ENCODE results near the gene SECISBP2.
"Not testable (repeated sequence)": the region's sequence is repeated elsewhere in the genome, so short reads cannot be mapped to it uniquely, and the experiment has no call there.

SECISBP2 gene, protein sequence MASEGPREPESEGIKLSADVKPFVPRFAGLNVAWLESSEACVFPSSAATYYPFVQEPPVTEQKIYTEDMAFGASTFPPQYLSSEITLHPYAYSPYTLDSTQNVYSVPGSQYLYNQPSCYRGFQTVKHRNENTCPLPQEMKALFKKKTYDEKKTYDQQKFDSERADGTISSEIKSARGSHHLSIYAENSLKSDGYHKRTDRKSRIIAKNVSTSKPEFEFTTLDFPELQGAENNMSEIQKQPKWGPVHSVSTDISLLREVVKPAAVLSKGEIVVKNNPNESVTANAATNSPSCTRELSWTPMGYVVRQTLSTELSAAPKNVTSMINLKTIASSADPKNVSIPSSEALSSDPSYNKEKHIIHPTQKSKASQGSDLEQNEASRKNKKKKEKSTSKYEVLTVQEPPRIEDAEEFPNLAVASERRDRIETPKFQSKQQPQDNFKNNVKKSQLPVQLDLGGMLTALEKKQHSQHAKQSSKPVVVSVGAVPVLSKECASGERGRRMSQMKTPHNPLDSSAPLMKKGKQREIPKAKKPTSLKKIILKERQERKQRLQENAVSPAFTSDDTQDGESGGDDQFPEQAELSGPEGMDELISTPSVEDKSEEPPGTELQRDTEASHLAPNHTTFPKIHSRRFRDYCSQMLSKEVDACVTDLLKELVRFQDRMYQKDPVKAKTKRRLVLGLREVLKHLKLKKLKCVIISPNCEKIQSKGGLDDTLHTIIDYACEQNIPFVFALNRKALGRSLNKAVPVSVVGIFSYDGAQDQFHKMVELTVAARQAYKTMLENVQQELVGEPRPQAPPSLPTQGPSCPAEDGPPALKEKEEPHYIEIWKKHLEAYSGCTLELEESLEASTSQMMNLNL

DNA sequence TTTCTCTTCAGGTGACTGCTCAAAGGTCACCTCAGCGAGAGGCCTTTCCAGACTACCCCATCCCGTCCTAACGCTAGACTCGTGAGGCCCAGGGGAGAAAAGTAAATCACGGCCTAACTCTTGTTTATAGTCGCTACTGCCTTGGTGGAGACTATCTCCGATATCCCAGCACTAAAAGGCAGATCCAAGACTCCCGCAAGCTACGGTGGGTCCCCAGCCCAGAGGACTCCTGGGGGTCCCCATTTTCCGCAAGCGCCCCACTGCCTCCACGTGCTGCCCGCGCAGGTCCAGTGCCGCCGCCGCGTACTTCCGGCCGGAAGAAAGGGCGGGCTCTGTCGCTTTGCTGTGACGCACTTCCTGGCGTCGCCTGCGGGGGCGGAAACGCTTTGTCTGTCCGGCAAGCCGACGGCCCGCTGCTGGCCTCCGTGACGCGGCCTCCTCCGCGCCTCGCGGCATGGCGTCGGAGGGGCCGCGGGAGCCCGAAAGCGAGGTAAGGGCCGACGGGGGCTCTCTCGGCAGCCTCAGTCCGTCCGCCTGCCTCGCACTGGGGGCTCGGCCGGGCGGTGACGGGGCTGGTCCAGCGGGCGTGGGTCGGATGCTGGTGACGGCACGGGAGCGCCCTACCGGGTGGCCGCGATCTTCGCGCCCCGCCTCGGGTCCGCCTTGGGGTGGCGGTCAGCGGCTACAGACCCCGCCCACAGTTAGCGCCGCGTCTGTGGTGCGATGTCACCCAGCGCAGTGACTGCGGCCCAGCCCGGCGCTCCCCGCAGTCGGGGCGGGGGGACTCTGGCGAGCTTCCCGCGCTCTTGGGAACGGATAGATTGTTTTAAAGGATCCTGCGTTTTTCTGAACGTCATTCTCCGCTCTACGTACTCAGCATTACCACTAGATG lies at the start of gene SECISBP2:
TSS of gene SECISBP2 (plus strand) at position 378 of the 892 bp plus-strand sequence. CDS start at position 455, 77 bp downstream.
- DNase-seq (ENCODE audit: low read depth) = peak; percentile 91

DNA sequence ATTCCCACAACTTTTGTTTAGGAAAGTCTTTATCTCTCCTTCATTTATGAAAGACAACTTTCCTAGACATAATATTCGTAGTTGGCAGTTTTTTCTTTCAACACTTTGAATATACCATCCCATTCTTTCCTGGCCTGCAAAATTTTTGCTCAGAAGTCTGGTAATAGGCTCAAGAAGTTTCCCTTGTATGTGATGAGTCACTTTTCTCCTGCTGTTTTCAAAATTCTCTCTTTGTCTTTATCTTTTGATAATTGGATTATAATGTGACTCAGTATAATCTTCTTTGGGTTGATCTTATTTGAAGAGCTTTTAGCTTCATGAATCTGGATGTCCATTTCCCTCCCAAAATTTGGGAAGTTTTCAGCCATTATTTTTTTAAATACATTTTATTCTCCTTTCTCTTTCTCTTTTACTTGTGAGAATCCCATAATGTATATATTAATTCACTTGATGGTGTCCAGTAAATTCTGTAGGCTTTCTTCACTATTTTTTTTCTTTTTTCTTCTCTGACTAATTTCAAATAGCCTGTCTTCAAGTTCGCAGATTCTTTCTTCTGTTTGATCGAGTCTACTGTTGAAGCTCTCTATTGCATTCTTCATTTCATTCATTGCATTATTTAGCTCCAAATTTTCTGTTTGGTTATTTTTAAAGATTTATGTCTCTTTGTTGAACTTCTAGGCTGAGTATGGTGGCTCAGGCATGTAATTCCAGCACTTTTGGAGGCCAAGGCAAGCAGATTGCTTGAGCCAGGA lies 44.6 kb upstream of the SECISBP2 start:
- DNase-seq (ENCODE audit: low read depth) = no peak

DNA sequence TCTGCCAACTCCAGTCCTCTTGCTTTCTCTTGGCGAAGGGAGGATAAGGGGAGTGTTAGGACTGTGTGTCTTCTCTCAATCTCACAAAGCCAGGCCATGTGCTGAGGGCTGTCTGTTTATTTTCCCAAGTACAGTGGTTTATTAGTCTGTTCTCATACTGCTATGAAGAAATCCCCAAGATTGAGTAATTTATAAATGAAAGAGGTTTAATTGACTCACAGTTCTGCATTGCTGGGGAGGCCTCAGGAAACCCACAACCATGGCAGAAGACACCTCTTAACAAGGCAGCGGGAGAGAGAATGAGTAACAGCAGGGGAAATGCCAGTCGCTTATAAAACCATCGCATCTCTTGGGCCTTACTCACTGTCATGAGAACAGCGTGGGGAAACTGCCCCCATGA lies 43.5 kb upstream of the SECISBP2 start:
- DNase-seq (ENCODE audit: low read depth) = no peak

DNA sequence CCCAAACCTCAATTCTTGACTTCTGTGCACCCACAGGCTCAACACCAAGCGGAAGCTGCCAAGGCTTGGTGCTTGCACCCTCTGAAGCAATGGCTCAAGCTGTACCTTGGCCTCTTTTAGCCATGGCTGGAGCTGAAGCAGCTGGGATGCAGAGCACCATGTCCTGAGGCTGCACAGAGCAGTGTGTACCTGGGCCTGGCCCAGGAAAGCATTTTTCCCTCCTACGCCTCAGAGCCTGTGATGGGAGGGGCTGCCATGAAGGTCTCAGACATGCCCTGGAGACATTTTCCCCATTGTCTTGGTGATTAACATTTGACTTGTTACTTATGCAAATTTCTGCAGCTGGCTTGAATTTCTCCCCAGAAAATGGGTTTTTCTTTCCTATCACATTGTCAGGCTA lies 42.3 kb upstream of the SECISBP2 start:
- DNase-seq (ENCODE audit: low read depth) = not testable (repeated sequence)

DNA sequence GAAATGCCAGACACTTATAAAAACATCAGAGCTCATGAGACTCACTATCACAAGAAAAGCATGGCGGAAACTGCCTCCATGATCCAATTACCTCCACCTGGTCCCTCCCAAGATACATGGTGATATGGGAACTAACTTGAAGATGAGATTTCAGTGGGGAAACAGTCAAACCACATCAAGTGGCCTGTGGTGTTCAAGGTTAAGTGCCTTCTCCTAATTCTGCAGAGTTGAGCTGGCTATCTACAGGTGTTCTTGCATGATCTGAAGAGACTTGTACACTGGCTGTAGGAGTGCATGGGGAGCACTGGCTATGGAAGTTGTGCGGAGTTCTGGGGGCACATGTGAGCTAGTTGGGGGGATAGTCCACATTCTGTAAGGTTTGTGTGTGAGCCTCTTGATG lies 41.3 kb upstream of the SECISBP2 start:
- no peak for DNase-seq (ENCODE audit: low read depth)

DNA sequence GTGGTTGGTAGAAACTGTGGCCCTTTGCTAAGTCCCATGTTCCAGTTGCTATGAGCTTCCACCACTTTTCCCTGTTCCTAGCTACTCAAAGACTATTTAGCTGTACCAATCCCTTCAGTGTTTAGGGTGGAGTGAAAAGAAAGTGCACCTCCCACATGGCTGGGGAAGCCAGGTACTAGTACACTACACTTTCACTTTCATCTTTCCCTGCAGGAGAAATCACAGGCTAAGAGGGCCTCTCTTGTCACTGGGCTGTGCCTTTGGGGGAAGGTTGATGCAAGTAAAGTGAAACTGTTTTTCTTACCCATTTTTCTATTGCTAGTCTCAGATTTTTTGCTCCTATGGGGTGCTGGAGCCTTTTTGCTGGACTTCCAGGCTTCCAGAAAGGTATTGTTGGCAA lies 40.8 kb upstream of the SECISBP2 start:
- no peak for DNase-seq (ENCODE audit: low read depth)

DNA sequence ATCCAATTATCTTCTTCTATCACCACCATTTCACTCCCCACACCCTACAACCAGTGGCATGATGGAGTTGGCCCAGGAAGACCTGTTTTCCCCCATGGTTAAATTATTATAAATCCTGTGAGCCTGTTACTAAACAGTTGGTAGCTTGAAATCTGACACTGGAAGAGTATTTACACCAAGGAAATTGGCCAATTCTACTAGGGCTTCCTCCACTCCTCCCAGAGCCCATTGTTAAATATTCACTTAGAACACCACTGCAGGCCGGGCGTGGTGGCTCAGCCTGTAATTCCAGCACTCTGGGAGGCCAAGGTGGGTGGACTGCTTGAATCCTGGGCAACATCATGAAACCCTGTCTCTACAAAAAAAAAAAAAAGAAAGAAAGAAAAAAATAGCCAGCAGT lies 39.7 kb upstream of the SECISBP2 start:
- no peak for DNase-seq (ENCODE audit: low read depth)

DNA sequence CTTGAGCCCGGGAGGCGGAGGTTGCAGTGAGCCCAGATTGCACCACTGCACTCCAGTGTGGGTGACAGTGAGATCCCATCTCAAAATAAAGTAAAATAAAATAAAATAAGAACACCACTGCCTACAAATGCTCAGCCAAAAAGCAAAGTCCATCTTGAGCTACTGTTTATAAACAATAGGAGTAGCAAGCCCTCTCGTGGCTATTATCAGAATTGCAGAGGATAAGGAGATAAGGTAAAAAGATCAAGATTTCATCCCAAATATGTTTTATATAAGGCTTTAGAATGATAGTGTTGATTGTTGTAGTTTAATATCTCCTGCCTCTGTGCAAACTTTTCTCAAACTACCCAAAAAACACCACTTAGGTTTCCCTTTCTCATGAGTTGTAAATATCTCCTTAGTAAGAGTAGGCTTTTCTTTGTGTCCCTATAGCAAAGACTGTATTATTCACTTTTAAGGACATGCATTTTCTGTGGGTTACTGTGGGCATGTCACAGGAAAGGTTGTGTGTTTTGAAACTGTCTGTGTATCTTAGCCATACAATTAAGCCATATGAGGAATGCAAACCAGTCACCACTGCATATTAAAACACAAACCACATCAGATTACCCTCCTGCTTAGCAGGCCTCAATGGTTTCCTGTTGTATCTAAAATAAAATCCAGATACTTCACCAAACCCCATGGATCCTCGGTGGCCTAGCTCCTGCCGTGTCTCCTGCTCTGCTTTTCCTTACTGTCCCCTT lies 39.1 kb upstream of the SECISBP2 start:
- no peak for DNase-seq (ENCODE audit: low read depth)

DNA sequence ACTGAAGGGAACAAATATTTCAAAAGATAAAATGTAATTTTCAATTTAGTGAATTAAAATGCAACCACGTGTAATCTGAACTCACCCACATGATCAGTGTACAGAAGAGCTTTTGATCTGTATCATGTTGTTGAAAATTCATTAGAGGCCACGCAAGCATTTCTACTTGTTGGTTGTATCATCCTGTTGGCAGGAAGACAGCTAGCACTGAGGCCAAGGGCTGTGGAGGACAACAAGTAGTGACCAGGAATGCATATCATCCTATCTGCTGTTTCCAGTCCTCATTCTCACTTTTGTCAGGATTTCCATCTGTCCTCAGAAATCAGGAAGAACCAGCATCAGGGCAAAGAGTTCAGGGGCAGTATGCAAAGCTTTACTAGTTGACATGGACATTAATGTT lies 37.2 kb upstream of the SECISBP2 start:
- no peak for DNase-seq (ENCODE audit: low read depth)

DNA sequence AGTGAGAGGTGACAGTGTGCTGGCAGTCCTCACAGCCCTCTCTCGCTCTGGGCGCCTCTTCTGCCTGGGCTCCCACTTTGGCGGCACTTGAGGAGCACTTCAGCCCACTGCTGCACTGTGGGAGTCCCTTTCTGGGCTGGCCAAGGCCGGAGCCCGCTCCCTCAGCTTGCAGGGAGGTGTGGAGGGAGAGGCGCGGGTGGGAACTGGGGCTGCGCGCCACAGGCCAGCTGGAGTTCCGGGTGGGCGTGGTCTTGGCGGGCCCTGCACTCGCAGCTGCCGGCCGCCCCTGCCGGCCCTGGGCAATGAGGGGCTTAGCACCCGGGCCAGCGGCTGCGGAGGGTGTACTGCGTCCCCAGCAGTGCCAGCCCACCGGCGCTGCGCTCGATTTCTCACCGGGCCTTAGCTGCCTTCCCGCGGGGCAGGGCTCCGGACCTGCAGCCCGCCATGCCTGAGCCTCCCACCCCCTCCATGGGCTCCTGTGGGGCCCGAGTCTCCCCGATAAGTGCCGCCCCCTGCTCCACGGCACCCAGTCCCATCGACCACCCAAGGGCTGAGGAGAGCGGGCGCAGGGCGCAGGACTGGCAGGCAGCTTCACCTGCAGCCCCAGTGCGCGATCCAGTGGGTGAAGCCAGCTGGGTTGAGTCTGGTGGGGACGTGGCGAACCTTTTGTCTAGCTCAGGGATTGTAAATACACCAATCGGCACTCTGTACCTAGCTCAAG lies 35.9 kb upstream of the SECISBP2 start:
- not testable (repeated sequence) for DNase-seq (ENCODE audit: low read depth)

DNA sequence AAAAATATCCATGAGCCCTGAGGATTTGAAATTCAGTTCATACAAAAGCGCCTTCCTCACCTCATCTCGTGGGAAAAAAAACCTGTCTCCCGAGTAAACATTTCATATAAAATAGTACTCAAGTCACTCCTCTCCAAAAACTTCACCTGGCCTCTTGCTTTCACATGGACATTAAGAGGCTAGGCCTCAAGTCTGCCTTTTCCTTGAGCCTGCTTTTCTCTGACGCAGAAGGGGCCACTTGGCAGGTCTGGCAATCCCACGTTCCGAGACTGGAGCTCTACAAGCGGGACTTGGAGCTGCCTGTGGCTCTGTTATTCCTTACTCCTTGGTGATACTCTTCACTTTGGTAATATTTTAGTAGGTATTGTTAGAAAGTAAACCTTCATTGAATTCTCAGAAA lies 34.2 kb upstream of the SECISBP2 start:
- no peak for DNase-seq (ENCODE audit: low read depth)

DNA sequence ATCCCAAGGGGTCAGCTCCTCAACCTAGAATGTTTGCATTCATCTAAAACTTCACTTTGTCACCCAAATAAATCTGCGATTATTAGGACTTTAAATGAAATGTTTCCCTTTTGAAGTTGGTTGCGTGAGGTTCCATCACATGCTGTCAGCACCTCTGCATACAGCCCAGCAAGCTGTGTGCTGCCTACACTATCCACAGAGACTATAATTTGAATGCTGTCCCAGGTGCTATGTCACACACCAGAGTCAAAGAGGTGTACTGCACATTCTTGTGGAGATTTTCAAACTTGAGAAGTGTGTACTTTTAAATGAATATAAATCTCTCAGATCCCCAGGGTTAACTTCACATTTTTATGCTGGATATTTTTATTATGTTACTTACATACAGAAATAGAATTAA lies 26.6 kb upstream of the SECISBP2 start:
- DNase-seq (ENCODE audit: low read depth) = no peak

DNA sequence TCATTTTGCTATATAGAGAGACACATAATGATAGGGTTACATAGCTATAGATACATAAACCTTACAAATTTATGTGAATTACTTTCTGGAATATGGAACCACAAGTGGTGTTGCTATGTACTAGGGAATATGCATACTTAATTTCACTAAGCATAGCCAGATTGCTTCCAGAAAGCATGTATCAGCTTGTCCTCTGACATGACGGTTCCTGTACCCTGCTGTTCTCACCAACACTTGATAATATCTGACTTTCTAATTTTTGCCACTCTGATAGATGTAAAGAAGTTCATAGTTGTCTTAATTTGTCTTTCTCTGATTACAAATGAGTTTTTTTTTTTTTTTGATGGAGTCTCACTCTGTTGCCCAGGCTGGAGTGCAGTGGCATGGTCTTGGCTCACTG lies 25.3 kb upstream of the SECISBP2 start:
- DNase-seq (ENCODE audit: low read depth) = no peak

DNA sequence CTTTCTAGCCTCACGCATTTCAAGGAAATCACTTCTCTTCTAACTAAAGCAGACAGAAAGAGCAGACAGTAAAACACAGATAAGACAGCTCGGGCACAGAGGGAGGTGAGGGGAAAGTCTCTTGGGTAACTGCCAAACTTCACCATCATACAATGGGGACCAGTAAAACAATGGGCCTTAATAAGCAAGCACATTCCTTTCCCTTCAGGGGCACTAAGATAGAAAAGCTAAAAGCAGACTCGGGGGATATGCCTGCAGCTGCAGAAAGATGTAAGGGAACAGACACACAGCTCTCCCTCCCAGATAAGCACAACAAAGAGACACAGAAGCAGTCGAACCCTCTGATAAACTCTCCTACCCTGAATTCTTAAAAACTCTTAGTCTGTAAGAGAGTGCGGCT lies 22.9 kb upstream of the SECISBP2 start:
- DNase-seq (ENCODE audit: low read depth) = no peak

DNA sequence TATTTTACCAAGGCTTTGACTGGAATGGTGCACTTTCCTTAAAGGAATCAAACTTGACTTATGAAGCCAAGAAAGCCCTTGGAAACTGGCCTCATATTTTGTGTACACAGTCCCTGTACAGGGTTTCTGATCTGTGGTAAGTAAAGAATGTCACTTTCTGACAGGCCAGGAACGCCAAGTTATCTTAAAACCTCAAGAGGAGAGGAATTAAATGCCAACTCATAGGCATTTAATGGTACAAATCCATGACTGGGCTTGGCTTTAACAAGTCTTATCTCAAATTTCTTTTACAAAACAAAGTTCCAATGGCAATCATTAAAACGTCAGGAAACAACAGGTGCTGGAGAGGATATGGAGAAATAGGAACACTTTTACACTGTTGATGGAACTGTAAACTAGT lies 16.3 kb upstream of the SECISBP2 start:
- not testable (repeated sequence) for DNase-seq (ENCODE audit: low read depth)

DNA sequence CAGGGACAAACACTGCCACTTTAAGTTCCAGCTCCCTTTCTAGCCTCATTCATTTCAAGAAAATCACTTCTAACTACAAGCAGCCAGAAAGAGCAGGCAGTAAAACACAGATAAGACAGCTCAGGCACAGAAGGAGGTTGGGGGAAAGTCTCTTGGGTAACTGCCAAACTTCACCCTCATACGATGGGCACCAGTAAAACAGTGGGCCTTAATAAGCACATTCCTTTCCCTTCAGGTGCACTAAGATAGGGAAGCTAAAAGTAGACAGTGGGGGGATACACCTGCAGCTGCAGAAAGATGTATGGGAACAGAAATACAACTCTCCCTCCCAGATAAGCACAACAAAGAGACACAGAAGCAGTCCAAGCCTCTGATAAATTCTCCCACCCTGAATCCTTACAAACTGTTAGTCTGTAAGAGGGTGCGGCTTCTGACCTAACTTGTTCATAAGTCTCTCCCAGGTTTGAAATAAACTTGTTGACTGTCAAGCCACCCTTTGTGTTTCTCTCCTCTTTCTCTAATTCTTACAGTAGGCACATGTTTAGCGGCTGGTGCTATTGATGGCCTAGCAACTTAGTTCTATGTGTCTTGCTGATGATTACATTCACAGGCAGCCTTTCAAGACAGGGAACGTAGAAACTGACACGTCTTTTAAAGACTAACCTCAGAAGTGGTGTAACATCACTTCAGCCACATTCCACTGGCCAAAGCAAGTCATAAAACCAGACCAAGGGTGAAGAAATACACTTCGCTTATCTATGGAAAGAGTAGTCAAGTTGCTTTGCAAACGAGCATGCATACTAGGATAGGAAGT lies 14.1 kb upstream of the SECISBP2 start:
- DNase-seq (ENCODE audit: low read depth) = no peak

DNA sequence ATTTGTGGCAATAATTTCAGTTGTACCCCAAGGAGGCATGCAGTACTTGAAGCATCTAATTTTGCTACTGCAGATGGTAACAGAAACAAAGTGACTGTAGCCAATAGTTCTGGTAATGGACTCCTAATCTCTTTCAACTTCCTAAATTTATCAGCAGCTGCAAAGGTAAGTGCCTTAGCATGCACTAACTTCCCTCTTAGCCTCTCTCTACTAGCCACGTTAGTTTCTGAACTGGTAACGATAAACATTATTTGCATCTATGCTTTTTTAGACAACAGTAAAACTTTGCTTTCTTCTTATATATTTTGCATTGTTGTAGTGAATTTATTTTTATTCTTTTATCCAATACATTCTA lies 13.5 kb upstream of the SECISBP2 start:
- DNase-seq (ENCODE audit: low read depth) = no peak

DNA sequence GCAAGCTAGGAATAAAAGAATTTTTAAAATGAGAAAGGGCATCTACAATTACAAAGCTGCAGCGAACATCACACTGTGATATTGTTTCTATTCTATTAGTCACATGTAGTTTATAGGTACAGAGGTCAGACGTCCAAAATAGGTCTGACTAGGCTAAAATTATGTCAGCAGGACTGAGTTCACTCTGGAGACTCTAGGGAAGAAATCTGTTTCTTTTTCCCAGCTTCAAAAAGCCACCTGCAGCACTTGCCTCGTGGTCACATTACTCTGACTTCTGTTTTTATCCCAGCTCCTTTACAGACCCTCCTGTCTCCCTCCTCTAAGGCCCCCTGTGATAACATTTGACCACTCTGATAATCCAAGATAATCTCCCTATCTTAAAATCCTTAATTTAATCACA lies 12.4 kb upstream of the SECISBP2 start:
- DNase-seq (ENCODE audit: low read depth) = no peak

DNA sequence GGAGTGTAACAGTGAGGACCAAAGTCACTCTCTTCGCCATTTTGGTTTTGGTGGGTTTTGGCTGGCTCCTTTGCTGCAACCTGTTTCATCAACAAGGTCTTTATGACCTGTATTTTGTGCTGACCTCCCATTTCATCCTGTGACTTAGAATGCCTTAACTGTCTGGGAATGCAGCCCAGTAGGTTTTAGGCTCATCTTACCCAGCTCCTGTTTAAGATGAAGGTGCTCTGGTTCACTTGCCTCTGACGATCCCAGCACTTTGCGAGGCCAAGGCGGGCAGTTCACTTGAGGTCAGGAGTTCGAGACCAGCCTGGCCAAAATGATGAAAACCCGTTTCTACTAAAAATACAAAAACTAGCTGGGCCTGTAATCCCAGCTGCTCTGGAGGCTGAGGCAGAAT lies 9.1 kb upstream of the SECISBP2 start:
- no peak for DNase-seq (ENCODE audit: low read depth)

Measured in stimulated activated CD8-positive, alpha-beta memory T cell treated with anti-CD3 and anti-CD28 coated beads, Interleukin-4, amount 100 ng/mL, for 24 hours (primary cell).